Transverse colon (tissue), 4 donors: ENCODE data around the gene CPXM2.

Source experiments
- CTCF ChIP-seq, 5 experiments: fragments of 200-600 bp in 3 of 5; fragments of 450-650 bp in 2 of 5; sonication (generic) in 3 of 5; IDR thresholded peaks; 1 replicate in 2 of 5; 2 replicates in 3 of 5; pipeline ENCODE4 v1.5.1; 2016 to 2017; ENCODE audit warnings: antibody characterized with exemption in 5 of 5, inconsistent platforms in 3 of 5, mild to moderate bottlenecking in 2 of 5, moderate library complexity in 1 of 5
- POLR2AphosphoS5 ChIP-seq, 3 donors: sonication (generic); formaldehyde crosslinking; IDR thresholded peaks; one replicate each; pipeline ENCODE4 v1.6.1; 2016; ENCODE audit warnings: antibody characterized with exemption in 3 of 3

- TF ChIP-seq CTCF (IDR thresholded peaks at IDR 0.05) (no peak), POLR2AphosphoS5 (IDR thresholded peaks at IDR 0.05) (no peak)
Observed at GRCh38 chr10:123859653-123860050, 32.0 kb downstream of the CPXM2 start.
